Measurements from ENCODE around the gene RASA1.
A peak's percentile ranks its signal among the peaks of the same experiment; 100 is the strongest.

The RASA1 gene

GRCh38 chr5:87403899-87404298, 136.2 kb downstream of the RASA1 start:
- DNase-seq (ENCODE audit: low read depth): no peak

- DNase-seq (ENCODE audit: low read depth): no peak
Observed at GRCh38 chr5:87404359-87404758, 136.7 kb downstream of the RASA1 start.

- DNase-seq (ENCODE audit: low read depth): no peak
Observed at GRCh38 chr5:87405472-87406155, 137.9 kb downstream of the RASA1 start.

GRCh38 chr5:87408204-87408603, 140.5 kb downstream of the RASA1 start:
- DNase-seq (ENCODE audit: low read depth): no peak

GRCh38 chr5:87410931-87411330, 143.2 kb downstream of the RASA1 start:
- DNase-seq (ENCODE audit: low read depth): peak; percentile 70

GRCh38 chr5:87411586-87411972, 143.9 kb downstream of the RASA1 start:
- no peak for DNase-seq (ENCODE audit: low read depth)

- DNase-seq (ENCODE audit: low read depth): no peak
Observed at GRCh38 chr5:87411973-87412629, 144.4 kb downstream of the RASA1 start.

- DNase-seq (ENCODE audit: low read depth): peak; percentile 91
Observed at GRCh38 chr5:87412630-87413342, 145.1 kb downstream of the RASA1 start, which contains the start of gene CCNH. CCNH (minus strand) TSS chr5:87412930; CDS start chr5:87412794, 136 bp downstream.

GRCh38 chr5:87413343-87413645, 145.6 kb downstream of the RASA1 start:
- no peak for DNase-seq (ENCODE audit: low read depth)

- DNase-seq (ENCODE audit: low read depth): no peak
Observed at GRCh38 chr5:87418506-87418905, 150.8 kb downstream of the RASA1 start.

GRCh38 chr5:87421307-87421706, 153.6 kb downstream of the RASA1 start:
- DNase-seq (ENCODE audit: low read depth): no peak

- DNase-seq (ENCODE audit: low read depth): no peak
Observed at GRCh38 chr5:87423755-87424154, 156.1 kb downstream of the RASA1 start.

- DNase-seq (ENCODE audit: low read depth): no peak
Observed at GRCh38 chr5:87430863-87431457, 163.3 kb downstream of the RASA1 start.

GRCh38 chr5:87432460-87432859, 164.8 kb downstream of the RASA1 start:
- no peak for DNase-seq (ENCODE audit: low read depth)

- DNase-seq (ENCODE audit: low read depth): no peak
Observed at GRCh38 chr5:87433945-87434344, 166.3 kb downstream of the RASA1 start.

- no peak for DNase-seq (ENCODE audit: low read depth)
Observed at GRCh38 chr5:87434461-87434860, 166.8 kb downstream of the RASA1 start.

GRCh38 chr5:87435144-87435694, 167.5 kb downstream of the RASA1 start:
- DNase-seq (ENCODE audit: low read depth): no peak

- no peak for DNase-seq (ENCODE audit: low read depth)
Observed at GRCh38 chr5:87437724-87438123, 170.0 kb downstream of the RASA1 start.

- DNase-seq (ENCODE audit: low read depth): no peak
Observed at GRCh38 chr5:87438231-87438630, 170.5 kb downstream of the RASA1 start.

All from HS-5 (cell line).